IPS-20b (cell line): Measurements from ENCODE around the gene KRTAP4-5.
"Not testable (repeated sequence)": the region's sequence is repeated elsewhere in the genome, so short reads cannot be mapped to it uniquely, and the experiment has no call there.

ENCODE experiments used
- H3K27ac ChIP-seq: one replicate; pipeline ENCODE4 v1.5.1; 2013; ENCODE audit warnings: low read length
- H3K27me3 ChIP-seq: 2 replicates; pipeline ENCODE4 v1.6.1; 2013; ENCODE audit warnings: mild to moderate bottlenecking, low read length, inconsistent platforms; ENCODE audit not compliant: insufficient read depth
- H3K36me3 ChIP-seq: 2 replicates; pipeline ENCODE4 v1.6.1; 2013; ENCODE audit warnings: low read depth, mild to moderate bottlenecking, inconsistent platforms, low read length, moderate library complexity; ENCODE audit not compliant: insufficient read depth
- H3K4me1 ChIP-seq: 2 replicates; pipeline ENCODE4 v1.6.1; 2013; ENCODE audit warnings: mild to moderate bottlenecking, control low read depth, inconsistent platforms, low read length, moderate library complexity; ENCODE audit not compliant: insufficient read depth
- H3K4me3 ChIP-seq: 2 replicates; pipeline ENCODE4 v1.5.1; 2013; ENCODE audit warnings: mild to moderate bottlenecking, low read length, inconsistent platforms
- H3K9ac ChIP-seq: 2 replicates; pipeline ENCODE4 v1.6.1; 2013; ENCODE audit warnings: low read depth, mild to moderate bottlenecking, inconsistent platforms, low read length, moderate library complexity
- H3K9me3 ChIP-seq: 2 replicates; pipeline ENCODE4 v1.6.1; 2013; ENCODE audit warnings: mild to moderate bottlenecking, low read depth, low read length, inconsistent platforms; ENCODE audit not compliant: insufficient read depth

KRTAP4-5 gene

GRCh38 chr17:41149652-41149985 is at the start of gene KRTAP4-5:
TSS of gene KRTAP4-5 (minus strand) at chr17:41149825. CDS start at chr17:41149767, 58 bp downstream.
- no peak within 1 kb of the TSS for H3K27ac ChIP-seq
- H3K9me3 ChIP-seq: no peaks in the 10 kb centered on the region
- H3K4me1 ChIP-seq: no peaks in the 10 kb centered on the region
- H3K36me3 ChIP-seq: no peaks in the 10 kb centered on the region
- H3K9ac ChIP-seq: no peak within 1 kb of the TSS
- no peak within 1 kb of the TSS for H3K4me3 ChIP-seq
- no peaks in the 10 kb centered on the region for H3K27me3 ChIP-seq

GRCh38 chr17:41196068-41196467 is 46.4 kb upstream of the KRTAP4-5 start:
- no peak overlapping the region for H3K4me3 ChIP-seq
- no peak overlapping the region for H3K9ac ChIP-seq
- H3K27ac ChIP-seq: no peak overlapping the region
- H3K4me1 ChIP-seq: no peaks in the 10 kb centered on the region
- no peaks in the 10 kb centered on the region for H3K9me3 ChIP-seq
- no peaks in the 10 kb centered on the region for H3K27me3 ChIP-seq
- H3K36me3 ChIP-seq: no peaks in the 10 kb centered on the region

- no peaks in the 10 kb centered on the region for H3K9me3 ChIP-seq
- H3K27ac ChIP-seq: no peak overlapping the region
- no peak overlapping the region for H3K9ac ChIP-seq
- no peaks in the 10 kb centered on the region for H3K27me3 ChIP-seq
- H3K4me3 ChIP-seq: no peak overlapping the region
- H3K4me1 ChIP-seq: no peaks in the 10 kb centered on the region
- no peaks in the 10 kb centered on the region for H3K36me3 ChIP-seq
These were observed 40.7 kb upstream of the KRTAP4-5 start for GRCh38 chr17:41190328-41190727.

GRCh38 chr17:41189837-41190318 is 40.3 kb upstream of the KRTAP4-5 start, which contains the start of gene KRTAP9-1:
TSS of gene KRTAP9-1 (plus strand) at chr17:41189887. CDS start at chr17:41189887, 0 bp downstream.
- not testable (repeated sequence) for H3K27me3 ChIP-seq, H3K36me3 ChIP-seq, H3K9ac ChIP-seq, H3K9me3 ChIP-seq, H3K4me1 ChIP-seq, H3K27ac ChIP-seq, H3K4me3 ChIP-seq

- H3K9me3 ChIP-seq: no peaks in the 10 kb centered on the region
- no peaks in the 10 kb centered on the region for H3K4me1 ChIP-seq
- H3K4me3 ChIP-seq: no peak overlapping the region
- H3K9ac ChIP-seq: no peak overlapping the region
- H3K27me3 ChIP-seq: no peaks in the 10 kb centered on the region
- no peak overlapping the region for H3K27ac ChIP-seq
- H3K36me3 ChIP-seq: no peaks in the 10 kb centered on the region
These were observed 37.2 kb upstream of the KRTAP4-5 start for GRCh38 chr17:41186872-41187271.

- H3K27ac ChIP-seq: no peak overlapping the region
- H3K4me3 ChIP-seq: no peak overlapping the region
- H3K9me3 ChIP-seq: no peaks in the 10 kb centered on the region
- no peaks in the 10 kb centered on the region for H3K36me3 ChIP-seq
- H3K27me3 ChIP-seq: no peaks in the 10 kb centered on the region
- H3K9ac ChIP-seq: no peak overlapping the region
- no peaks in the 10 kb centered on the region for H3K4me1 ChIP-seq
These were observed 35.4 kb upstream of the KRTAP4-5 start for GRCh38 chr17:41185001-41185400.

- no peak within 1 kb of the TSS for H3K4me3 ChIP-seq
- H3K4me1 ChIP-seq: no peaks in the 10 kb centered on the region
- no peaks in the 10 kb centered on the region for H3K36me3 ChIP-seq
- H3K27me3 ChIP-seq: no peaks in the 10 kb centered on the region
- no peaks in the 10 kb centered on the region for H3K9me3 ChIP-seq
- H3K9ac ChIP-seq: no peak within 1 kb of the TSS
- no peak within 1 kb of the TSS for H3K27ac ChIP-seq
These were observed 34.9 kb upstream of the KRTAP4-5 start, which contains the start of gene KRTAP4-1 for GRCh38 chr17:41184480-41184961. TSS of gene KRTAP4-1 (minus strand) at chr17:41184911. CDS start at chr17:41184854, 57 bp downstream.

- Histone ChIP-seq H3K4me3 (no peak overlapping the region), H3K9ac (no peak overlapping the region), H3K27ac (no peak overlapping the region), H3K27me3 (no peaks in the 10 kb centered on the region; the same call in 1 of the 2 replicates), H3K36me3 (no peaks in the 10 kb centered on the region), H3K9me3 (no peaks in the 10 kb centered on the region), H3K4me1 (no peaks in the 10 kb centered on the region)
These were observed 29.4 kb upstream of the KRTAP4-5 start for GRCh38 chr17:41178843-41179616.

- no peak overlapping the region for H3K4me3 ChIP-seq
- no peaks in the 10 kb centered on the region for H3K4me1 ChIP-seq
- H3K9ac ChIP-seq: no peak overlapping the region
- no peak overlapping the region for H3K27ac ChIP-seq
- no peaks in the 10 kb centered on the region; the same call in 1 of the 2 replicates for H3K27me3 ChIP-seq
- H3K9me3 ChIP-seq: no peaks in the 10 kb centered on the region
- H3K36me3 ChIP-seq: no peaks in the 10 kb centered on the region
These were observed 28.7 kb upstream of the KRTAP4-5 start for GRCh38 chr17:41178341-41178740.

GRCh38 chr17:41177727-41178271 is 28.2 kb upstream of the KRTAP4-5 start, which contains the start of gene KRTAP4-2:
TSS of gene KRTAP4-2 (minus strand) at chr17:41178221. CDS start at chr17:41178164, 57 bp downstream.
- no peaks in the 10 kb centered on the region for H3K9me3 ChIP-seq
- no peak within 1 kb of the TSS for H3K9ac ChIP-seq
- H3K36me3 ChIP-seq: no peaks in the 10 kb centered on the region
- no peaks in the 10 kb centered on the region; the same call in 1 of the 2 replicates for H3K27me3 ChIP-seq
- H3K4me3 ChIP-seq: no peak within 1 kb of the TSS
- H3K4me1 ChIP-seq: no peaks in the 10 kb centered on the region
- no peak within 1 kb of the TSS for H3K27ac ChIP-seq

- Histone ChIP-seq H3K9ac (no peak overlapping the region), H3K4me3 (no peak overlapping the region), H3K27ac (no peak overlapping the region), H3K4me1 (no peaks in the 10 kb centered on the region), H3K27me3 (no peaks in the 10 kb centered on the region; the same call in 1 of the 2 replicates), H3K36me3 (no peaks in the 10 kb centered on the region), H3K9me3 (no peaks in the 10 kb centered on the region)
These were observed 27.2 kb upstream of the KRTAP4-5 start for GRCh38 chr17:41176744-41177387.
